ENCODE results near the gene ZNF718. TPM values are rescaled to one million over a fixed set of nuclear protein-coding genes. Genes with fewer than 3 reads are reported as not detected.
"Not testable (repeated sequence)": the region's sequence is repeated elsewhere in the genome, so short reads cannot be mapped to it uniquely, and the experiment has no call there.

ZNF718 gene
- total RNA-seq, 1 donor from 2014 or later = 1.6 TPM

GRCh38 chr4:147233-147632 lies 22.9 kb downstream of the ZNF718 start:
- DNase-seq (ENCODE audit: low spot score) (no peak), ATAC-seq (no peak)

- ATAC-seq = no peak
- DNase-seq (ENCODE audit: low spot score) = no peak
Measured at GRCh38 chr4:161496-162284, 37.4 kb downstream of the ZNF718 start.

- not testable (repeated sequence) for DNase-seq (ENCODE audit: low spot score); ATAC-seq
Measured at GRCh38 chr4:169640-170039, 45.3 kb downstream of the ZNF718 start.

- DNase-seq (ENCODE audit: low spot score); ATAC-seq: not testable (repeated sequence)
Measured at GRCh38 chr4:171318-171717, 47.0 kb downstream of the ZNF718 start.

GRCh38 chr4:173666-174314 lies 49.5 kb downstream of the ZNF718 start:
- no peak for ATAC-seq
- DNase-seq (ENCODE audit: low spot score) = no peak

- DNase-seq (ENCODE audit: low spot score) = no peak
- no peak for ATAC-seq
Measured at GRCh38 chr4:175986-176385, 51.7 kb downstream of the ZNF718 start.

GRCh38 chr4:176995-177394 lies 52.7 kb downstream of the ZNF718 start:
- no peak for DNase-seq (ENCODE audit: low spot score)
- no peak for ATAC-seq

GRCh38 chr4:182225-182624 lies 57.9 kb downstream of the ZNF718 start:
- not testable (repeated sequence) for DNase-seq (ENCODE audit: low spot score); ATAC-seq

GRCh38 chr4:188091-188490 lies 63.8 kb downstream of the ZNF718 start:
- DNase-seq (ENCODE audit: low spot score) (no peak), ATAC-seq (no peak)

GRCh38 chr4:195159-195558 lies 70.9 kb downstream of the ZNF718 start:
- ATAC-seq; DNase-seq (ENCODE audit: low spot score): not testable (repeated sequence)

- no peak for ATAC-seq
- DNase-seq (ENCODE audit: low spot score) = no peak
Measured at GRCh38 chr4:200936-201335, 76.6 kb downstream of the ZNF718 start.

GRCh38 chr4:202822-203221 lies 78.5 kb downstream of the ZNF718 start:
- not testable (repeated sequence) for ATAC-seq; DNase-seq (ENCODE audit: low spot score)

- no peak for DNase-seq (ENCODE audit: low spot score)
- ATAC-seq = no peak
Measured at GRCh38 chr4:205097-205756, 80.9 kb downstream of the ZNF718 start.

- no peak for DNase-seq (ENCODE audit: low spot score)
- ATAC-seq = no peak
Measured at GRCh38 chr4:206054-206453, 81.8 kb downstream of the ZNF718 start.

- not testable (repeated sequence) for DNase-seq (ENCODE audit: low spot score)
Measured at GRCh38 chr4:208416-209096, 84.3 kb downstream of the ZNF718 start.

GRCh38 chr4:211033-211511 lies 86.8 kb downstream of the ZNF718 start:
- ATAC-seq = no peak
- no peak for DNase-seq (ENCODE audit: low spot score)

More at GRCh38 chr4:208416-209096, 84.3 kb downstream of the ZNF718 start:
- ATAC-seq = not testable (repeated sequence)

- ATAC-seq (peak; percentile 75), DNase-seq (ENCODE audit: low spot score) (peak; percentile 48)
Measured at GRCh38 chr4:212438-213188, 88.3 kb downstream of the ZNF718 start.

- not testable (repeated sequence) for ATAC-seq; DNase-seq (ENCODE audit: low spot score)
Measured at GRCh38 chr4:213189-213535, 88.9 kb downstream of the ZNF718 start.

All from left lobe of liver (tissue), 2 donors.